ENCODE data around the gene STRN3.

DNA sequence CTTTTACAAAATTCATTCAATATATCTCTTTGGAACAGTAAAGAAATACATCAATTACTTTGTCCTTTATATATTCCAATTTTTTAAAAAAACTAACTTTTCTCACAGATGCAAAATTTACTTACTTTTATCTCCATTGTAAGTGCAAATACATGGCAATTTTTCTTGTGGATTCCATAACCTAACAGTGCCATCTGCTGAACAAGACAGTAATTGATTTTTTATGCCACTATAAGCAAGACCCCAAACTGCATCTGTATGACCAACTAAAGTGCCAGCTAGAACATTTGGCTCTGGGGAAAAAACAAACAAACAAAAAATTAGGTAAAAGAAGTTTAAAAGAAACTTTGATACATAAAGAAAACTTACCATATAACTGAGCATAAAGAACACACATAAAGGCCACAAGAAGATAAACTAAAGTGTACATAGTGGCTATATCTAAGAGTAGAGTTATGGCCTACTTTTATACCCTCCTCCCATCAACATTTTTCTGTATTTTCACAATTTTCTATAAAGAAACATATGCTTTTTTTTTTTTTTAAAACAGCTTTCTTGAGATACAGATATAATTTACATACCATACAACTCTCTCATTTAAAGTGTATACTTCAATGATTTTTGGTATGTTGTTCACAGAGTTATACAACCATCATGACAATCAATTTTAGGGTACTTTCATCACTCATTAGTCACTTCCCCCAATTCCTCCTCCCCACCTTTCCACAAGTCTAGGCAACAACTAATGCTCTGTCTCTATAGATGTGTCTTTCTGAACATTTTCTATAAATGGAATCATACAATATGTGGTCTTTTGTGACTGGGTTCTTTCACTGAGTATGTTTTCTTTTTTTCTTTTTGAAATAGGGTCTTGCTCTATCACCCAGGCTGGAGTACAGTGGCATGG, 119.2 kb downstream of the STRN3 start:
- no peak for TF ChIP-seq CTCF (IDR thresholded peaks at IDR 0.05; ENCODE audit: control extremely low read depth in 1 of 3, insufficient read depth in 1 of 3, low read depth in 1 of 3, low read length in 3 of 3)
- no peak for TF ChIP-seq EZH2 (IDR thresholded peaks at IDR 0.05; ENCODE audit: low read depth, low read length, severe bottlenecking)
- TF ChIP-seq CBX5 (IDR thresholded peaks at IDR 0.05; ENCODE audit: low read depth, low read length), result no peak

Data from H1 (cell line).